Frontal cortex (tissue), 4 donors: ENCODE results near the gene MYO1F. TPM values are rescaled to one million over a fixed set of nuclear protein-coding genes. Genes with fewer than 3 reads are reported as not detected.

Experiments used
- DNase-seq, 2 donors: peaks; one replicate each; pipeline ENCODE4 v3.0.0; 2012; ENCODE audit warnings: low spot score in 2 of 2
- FAIRE-seq: peaks from 2 replicates; lab custom pipeline; 2012; peaks lifted over from hg19 to GRCh38; lab: Jason Lieb, UNC
- total RNA-seq: library from RNA; depleted of rRNA; stranded (reverse); fragments of >200 nt; gene quantifications from one replicate; pipeline ENCODE4 v1.2.3, GENCODE V29; 2014
- donor health status: control.
- donor health status: control.
- donor health status: control.

The MYO1F gene
- total RNA-seq, 1 donor from 2014 or later = 1.6 TPM

DNA sequence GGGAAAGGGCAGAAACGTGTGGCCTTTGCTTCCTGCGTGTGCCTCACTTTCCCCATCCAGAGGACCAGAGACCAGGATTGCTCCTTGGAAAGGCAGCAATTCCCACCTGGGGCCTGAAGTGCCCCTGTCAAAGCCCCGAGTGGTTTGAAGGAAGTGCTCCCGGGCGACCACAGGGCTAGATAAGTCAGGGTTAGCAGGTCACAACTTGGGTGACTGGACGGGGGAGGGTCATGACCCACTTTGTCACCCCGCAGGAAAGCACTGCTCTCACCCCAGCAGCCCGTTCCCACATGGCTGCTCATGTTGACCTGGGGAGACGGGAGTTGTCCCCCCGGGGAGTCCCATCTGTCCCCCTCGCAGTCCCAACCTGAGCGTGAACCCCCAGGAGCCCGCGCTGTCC is 75.3 kb downstream of the MYO1F start:
- FAIRE-seq = no peak
- DNase-seq = no peak

DNA sequence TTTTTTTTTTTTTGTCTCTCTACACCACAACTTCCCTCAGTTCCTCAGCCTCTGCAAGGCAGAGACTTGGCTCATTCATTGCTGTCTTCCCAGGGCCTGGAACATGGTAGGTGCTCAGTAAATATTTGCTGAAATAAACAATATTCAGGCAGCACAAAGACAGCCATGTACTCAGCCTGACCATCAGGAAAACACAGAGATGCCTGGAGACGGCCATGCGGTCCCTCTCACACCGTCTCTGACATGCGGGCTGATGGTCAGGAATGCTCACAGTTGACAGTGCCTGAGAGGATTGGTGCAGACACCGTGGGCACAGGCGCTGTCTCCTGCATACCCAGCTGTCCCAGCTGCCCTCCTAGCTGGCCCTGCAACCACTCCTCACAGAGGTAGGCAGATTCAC is 75.7 kb downstream of the MYO1F start:
- no peak for FAIRE-seq
- DNase-seq = no peak

DNA sequence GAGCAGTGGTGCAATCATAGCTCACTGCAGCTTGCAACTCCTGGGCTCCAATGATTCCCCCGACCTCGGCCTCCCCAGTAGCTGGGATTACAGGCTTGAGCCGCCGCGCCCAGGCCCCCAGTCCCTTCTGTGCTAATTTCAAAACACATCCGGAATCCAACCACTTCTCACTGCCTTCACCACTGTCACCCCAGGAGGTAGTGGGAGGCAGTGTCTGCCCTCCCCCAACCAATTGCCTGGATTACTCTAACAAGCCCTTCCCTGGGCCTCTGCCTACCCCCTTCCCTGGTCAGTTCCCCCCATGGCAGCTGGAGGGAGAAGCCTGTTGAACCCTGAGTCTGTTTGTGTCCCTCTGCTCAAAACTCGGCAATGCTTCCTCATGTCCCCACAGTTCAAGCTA is 77.1 kb downstream of the MYO1F start:
- FAIRE-seq = no peak
- DNase-seq = no peak

DNA sequence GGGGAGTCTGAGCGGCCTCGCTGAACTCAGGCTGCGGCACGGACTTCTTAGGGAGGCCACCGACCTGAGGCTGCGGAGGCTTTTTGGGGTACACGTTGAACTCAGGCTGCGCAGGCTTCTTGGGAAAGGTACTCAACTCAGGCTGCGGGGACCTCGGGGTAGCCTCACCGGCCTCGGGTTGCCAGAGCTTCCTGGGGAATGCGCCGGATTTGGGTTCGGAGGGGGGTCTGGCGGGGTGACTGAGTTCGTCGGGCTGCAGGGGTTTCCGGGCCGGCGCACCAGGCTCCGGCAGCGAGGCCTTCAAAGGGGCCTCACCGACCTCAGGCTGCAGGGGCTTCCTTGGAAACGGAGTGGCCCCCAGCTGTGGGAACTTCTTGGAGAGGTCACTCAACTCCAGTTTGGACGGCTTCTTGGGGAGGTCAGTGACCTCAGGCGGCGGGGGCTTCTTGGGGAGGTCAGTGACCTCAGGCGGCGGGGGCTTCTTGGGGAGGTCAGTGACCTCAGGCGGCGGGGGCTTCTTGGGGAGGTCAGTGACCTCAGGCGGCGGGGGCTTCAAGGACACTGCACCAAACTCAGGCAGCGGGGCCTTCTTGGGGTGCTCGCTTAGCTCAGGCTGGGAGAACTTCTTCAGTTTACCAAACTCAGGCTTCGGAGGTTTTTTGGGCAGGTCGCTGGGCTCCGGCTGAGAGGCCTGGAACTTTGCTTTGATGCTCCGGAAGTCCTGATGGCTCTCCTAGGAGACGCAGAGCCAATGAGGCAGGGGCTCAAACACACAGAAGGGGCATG is 78.0 kb downstream of the MYO1F start:
- no peak for DNase-seq
- FAIRE-seq = no peak

DNA sequence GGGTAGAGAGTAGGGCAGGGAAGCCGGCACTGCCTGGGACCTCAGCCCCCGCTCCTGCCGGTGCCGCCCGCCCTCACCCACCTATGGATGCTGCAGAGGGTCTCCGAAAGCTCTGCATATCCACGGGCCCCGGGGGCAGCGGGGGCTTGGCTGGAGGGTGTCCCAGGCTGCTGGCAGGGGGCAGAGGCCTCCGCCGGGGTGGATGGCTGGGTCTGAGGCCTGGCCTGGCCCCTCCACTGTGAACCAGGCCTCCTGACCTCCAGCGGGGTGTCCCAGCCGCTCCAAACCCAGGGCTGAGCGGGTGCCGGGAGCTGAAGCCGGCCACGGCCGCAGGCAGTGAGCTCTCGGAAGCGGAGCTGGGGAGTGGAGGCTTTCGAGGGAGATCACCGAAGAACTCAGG is 78.9 kb downstream of the MYO1F start:
- FAIRE-seq (no peak), DNase-seq (no peak)

DNA sequence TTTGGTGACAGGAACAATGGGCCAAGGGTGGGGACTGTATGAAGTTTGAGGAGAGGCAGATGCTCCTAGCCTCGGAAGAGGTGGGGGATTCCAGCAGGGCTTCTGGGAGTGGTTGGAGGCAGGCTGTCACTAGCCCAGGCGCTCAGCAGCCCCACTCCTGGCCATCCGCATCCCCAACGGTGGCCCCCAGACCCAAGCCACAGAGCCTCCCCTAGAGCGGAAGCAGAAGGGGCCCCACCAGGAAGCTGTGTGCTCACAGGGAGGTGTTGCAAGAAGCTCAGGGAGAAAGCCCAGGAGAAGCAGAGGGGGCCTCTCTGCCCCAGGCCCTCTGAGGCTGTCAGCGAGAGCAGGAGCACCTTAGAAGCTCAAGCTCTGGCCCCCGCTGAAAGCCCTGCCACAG is 83.1 kb downstream of the MYO1F start:
- DNase-seq (no peak), FAIRE-seq (no peak)

DNA sequence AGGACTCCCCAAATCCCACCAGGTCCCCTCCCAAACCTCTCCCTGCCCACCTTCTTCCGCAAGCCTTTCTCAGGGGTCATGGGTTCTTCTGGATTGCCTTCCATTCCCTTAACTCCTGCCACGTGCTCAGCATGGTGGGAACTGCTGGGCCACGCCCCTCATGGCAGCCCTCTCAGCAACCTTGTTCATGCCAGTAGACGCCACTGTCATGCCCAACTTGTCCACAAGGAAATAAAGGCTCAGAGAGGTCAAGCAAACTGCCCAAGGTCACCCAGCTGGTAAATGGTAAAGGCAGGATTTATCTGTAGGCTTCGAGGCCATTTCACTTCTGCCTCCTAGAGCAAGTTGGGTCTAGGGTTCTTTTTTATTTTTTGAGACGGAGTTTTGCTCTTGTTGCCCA is 85.7 kb downstream of the MYO1F start:
- no peak for DNase-seq
- FAIRE-seq = no peak

DNA sequence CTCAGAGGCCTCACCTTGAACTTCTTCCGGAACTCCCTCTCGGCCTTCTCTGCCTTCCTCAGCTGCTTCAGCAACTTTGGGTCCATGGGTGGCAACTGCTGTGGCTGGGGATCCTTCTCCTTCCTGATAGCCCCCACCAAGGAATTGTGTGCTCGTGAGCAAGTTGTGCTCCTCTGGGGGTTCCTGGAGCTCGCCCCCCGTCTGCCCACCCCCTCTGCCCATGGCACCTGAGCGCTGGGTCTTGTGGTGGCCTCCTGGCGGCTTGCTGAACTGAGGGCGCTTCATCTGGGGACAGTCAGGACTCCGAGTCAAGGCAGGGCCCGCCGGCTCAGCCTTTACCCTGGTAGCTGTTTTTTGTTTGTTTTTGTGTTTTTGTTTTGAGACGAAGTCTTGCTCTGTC is 86.4 kb downstream of the MYO1F start:
- no peak for FAIRE-seq
- no peak for DNase-seq

DNA sequence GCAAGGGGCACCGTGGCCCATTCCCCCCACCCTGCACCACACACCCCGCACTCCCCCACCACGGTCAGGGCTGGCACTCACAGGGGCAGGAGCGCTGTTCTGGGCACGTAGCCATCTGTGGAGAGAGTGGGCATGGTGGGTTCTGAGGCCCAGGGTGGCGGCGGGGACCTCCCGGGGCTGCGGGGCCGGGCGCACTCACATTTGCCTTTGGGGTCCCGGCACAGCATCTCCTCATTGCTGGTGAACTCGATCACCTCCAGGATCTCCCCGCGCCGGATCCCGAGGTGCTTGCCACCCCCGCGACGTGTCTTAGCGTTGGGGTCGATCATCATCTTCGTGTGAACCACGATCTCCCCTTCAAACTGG is 86.9 kb downstream of the MYO1F start:
- no peak for FAIRE-seq
- no peak for DNase-seq

DNA sequence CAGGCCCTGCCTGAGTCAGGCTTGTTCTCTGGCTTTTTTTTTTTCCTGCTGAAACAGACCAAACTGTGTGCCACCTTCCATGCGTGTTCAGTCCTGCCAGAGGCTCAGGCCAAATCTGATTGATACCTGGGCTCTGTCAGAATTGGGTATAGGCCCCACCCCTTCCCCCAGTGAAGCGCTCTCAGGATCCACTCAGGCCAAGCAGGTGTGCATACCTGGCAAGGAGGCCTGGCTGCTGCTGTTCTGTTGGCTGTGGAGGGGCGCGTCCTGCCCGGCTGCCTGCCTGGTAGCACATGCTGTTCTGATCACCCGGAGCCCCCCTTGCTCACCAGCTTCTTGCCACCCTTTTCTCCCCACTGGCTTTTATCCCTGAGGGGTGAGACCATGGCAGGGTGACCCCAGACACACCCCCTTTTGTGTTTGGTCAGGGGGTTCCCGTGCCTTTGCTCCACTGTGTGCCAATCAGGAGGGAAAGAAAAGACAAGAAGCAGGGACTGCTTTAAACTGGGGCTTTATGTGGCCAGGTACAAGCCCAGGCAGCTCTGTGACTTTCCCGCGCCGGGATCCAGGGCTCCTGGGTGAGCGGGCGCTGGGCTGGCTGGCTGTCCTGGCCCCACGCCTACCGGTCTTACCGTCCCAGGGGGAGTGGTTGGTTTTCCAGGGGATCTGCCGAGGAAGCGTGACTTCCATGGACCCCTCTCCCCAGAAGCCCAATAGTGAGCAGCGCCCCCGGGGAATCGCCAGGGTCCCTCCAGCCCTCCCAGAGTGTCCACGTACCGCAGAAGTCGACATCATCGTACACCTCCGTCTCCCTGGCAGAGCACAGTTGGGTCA is 87.5 kb downstream of the MYO1F start:
- FAIRE-seq = no peak
- no peak for DNase-seq

DNA sequence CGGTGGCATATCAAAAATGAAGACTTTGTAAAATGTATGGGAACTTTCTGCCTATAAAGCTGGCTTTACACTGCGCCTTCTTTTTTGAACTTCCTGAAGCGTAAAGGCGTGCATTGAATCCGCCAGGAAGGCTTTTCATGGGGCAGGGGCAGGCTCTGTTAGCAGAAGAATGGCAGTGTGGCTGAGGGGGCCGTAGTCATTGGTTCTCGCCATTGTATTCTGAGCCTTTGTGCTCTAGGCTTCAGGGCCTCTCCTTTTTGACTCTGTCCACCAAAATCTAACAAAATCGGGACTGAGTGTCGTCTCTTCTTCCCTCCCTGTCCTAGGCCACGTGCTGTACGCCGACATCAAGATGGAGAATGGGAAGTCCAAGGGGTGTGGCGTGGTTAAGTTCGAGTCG is 88.9 kb downstream of the MYO1F start:
- no peak for FAIRE-seq

DNA sequence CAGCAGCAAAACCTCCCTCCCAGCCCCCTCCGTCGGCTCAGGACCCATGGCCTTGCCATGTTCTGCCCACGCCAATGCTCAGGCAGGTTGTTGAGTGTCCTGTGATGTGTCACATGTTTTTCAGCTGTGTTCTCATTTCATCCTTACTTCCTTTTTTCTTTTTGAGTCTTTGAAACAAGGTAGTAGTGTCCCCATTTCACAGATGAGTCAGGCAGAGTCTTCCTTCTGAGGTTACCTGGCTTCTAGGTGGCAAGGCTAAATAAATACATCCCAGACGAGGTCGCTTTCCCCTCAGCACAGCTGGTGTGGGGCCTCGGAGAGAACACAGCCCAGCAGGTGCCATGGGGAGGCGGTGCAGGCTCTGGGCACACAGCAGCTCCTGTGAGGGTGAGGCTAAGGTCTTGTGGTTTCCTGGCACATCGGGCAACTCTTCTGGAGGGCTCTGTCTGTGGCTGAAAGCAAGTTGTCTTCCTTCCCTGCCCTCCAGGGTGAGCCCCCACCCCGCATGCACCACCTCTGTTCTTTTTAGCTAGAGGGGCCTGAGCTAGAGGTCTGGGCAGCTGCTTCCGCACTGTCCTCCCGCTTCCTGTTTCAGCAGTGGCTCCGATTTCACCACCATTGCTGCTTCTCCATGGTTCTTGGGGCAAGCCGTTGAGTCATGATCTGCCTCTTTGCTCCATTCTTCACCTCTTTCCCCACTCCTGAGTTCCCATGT is 89.9 kb downstream of the MYO1F start:
- DNase-seq (no peak), FAIRE-seq (no peak)

More for the DNA sequence above, 88.9 kb downstream of the MYO1F start:
- no peak for DNase-seq

DNA sequence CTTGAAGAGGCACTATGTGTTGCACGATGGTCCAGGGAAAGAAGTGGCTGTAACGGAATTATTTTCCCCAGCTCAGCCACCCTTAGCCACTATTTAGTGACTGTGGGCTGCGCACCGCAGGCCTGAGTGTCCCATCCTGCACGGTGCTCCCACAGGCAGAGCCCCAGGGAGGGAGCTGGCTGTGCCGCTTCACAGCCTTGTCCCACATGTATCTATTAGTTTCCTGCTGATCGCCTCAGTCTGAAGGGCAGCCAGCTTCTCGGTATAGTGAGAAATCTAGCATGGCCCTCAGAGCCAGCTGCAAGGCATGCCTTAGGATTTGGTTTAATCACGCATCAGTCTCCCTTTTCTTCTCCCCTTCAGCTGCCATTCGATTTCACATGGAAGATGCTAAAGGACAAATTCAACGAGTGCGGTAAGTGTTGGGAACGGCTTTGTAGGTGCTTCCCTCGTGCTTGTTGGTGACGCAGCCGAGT is 90.5 kb downstream of the MYO1F start:
- DNase-seq (no peak), FAIRE-seq (no peak)

DNA sequence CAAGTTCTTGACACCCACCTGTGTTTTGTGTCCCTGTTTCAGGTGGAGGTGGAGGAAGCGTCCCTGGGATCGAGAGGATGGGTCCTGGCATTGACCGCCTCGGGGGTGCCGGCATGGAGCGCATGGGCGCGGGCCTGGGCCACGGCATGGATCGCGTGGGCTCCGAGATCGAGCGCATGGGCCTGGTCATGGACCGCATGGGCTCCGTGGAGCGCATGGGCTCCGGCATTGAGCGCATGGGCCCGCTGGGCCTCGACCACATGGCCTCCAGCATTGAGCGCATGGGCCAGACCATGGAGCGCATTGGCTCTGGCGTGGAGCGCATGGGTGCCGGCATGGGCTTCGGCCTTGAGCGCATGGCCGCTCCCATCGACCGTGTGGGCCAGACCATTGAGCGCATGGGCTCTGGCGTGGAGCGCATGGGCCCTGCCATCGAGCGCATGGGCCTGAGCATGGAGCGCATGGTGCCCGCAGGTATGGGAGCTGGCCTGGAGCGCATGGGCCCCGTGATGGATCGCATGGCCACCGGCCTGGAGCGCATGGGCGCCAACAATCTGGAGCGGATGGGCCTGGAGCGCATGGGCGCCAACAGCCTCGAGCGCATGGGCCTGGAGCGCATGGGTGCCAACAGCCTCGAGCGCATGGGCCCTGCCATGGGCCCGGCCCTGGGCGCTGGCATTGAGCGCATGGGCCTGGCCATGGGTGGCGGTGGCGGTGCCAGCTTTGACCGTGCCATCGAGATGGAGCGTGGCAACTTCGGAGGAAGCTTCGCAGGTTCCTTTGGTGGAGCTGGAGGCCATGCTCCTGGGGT is 91.5 kb downstream of the MYO1F start:
- DNase-seq = no peak

DNA sequence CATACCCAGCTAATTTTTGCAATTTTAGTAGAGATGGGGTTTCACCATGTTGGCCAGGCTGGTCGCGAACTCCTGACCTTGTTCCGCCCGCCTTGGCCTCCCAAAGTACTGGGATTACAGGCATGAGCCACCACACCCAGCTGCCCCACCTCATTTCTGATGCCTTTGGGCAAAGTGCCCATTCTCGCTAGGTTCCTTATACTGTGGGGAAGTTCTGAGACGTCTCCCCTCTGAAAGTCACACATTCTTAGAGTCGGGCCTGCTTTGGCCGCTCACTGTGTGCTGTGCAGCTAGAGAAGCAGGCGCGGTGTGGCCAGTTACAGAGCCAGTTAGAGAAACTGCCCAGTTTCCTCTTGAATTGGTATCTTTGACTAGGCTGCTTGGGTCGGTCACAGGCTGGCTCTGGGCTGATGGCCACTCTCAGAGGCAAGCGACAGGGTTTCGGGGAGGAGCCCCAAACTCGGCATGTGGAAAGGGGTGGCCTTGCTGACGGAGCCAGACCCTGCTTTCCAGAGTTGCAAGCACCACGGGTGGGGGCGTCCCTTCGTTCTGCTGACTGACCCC is 92.8 kb downstream of the MYO1F start:
- no peak for DNase-seq
- FAIRE-seq = no peak

More for the DNA sequence above, 91.5 kb downstream of the MYO1F start:
- no peak for FAIRE-seq

DNA sequence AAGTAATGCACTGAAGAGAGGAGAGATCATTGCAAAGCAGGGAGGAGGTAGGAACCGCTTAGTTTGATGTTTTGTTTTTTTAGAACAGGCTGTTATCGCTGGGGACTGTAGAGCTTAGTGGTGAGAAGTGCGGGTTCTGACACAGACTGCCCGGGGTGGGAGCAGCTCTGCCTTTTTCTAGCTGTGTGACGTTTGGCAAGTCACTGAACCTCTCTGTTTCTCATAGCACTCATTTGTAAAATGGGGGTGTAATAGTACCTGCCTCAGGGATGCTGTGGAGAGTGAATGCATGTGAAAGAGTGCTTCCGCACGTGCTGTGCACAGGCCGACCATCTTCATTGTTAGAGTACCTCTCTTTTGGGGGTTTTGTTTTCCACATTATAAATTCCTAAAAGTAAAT is 94.1 kb downstream of the MYO1F start:
- FAIRE-seq (no peak), DNase-seq (no peak)

DNA sequence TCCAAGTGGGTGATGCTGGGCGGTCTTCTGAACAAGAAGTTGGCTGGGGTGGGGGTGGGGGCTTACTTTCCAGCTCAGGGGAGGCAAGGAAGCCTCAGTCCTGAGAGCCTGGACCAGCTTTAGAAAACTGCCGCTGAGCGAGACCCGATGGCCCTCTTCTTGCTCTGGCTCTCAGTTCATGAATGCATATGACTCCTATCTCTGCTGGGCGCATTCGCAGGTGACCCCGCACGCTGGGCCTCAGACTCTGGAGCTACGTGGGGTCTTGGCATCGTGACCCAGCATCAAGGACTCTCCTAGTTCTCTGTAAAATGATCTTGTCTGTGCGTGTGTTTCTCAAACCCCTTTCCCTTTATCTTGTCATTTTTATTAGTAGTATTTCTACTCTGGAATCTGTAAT is 94.5 kb downstream of the MYO1F start:
- no peak for FAIRE-seq
- DNase-seq = no peak

DNA sequence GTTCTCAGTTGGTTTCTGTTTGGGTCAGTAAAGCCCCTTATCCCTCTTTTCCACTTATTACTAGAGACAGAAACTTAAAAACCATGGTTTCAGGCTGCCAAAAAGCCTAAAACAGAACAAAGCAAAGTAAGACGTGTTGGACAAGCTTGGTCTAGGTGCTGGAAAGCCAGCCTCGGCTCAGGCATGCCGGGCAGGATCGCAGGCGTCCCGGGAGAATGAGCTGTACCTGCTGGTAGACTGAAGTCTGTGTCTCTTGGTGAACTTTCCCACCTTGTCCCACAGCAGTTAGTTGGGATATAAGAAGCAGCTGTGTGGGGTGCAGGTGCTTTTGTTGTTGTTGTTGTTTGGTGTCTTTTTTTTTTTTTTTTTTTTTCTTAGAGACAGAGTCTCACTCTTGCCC is 95.6 kb downstream of the MYO1F start:
- DNase-seq (no peak), FAIRE-seq (no peak)

DNA sequence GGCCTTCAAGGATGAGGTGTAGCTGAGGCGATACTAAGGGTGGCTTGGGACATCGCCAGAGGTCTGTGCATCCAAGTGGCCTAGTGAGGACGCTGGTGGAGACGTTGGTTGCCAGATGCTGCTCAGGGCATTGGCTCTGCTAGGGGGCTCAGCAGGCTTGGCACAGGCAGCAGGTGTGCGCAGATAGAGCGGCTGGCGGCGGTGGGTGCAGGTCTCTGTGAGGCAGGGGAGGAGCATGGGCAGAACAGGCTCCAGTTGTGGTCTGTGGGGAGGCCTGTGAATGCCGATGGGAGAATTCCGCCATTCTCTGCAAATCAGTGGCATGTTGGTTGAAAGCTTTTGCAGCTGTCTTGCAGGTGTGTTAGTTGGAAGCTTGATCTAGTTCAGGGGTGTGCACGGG is 96.0 kb downstream of the MYO1F start:
- DNase-seq (no peak), FAIRE-seq (no peak)

DNA sequence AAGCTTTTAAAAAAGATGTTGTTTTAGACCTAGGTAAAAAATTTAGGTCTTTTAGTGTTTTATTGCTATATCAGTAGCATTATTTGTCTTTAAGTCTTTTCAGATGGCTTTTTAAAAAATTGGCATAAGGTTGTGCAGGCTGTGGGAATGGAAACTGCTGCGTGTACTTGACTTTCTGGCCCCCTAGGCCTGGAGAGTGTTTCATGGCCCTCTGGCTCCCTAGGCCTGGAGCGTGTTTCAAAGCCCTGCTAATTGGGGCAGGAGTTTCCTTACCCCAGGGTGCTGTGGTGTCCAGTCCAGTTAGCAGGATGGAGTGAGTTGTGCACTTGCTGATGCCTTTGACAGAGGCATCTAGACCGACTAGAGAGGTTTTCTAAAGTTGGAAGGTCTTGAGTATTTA is 98.6 kb downstream of the MYO1F start:
- no peak for FAIRE-seq

More for the DNA sequence above, 98.6 kb downstream of the MYO1F start:
- no peak for DNase-seq
